Astrocyte (in vitro differentiated cells and primary cell): ENCODE data around the gene ACACB. TPM values are rescaled to one million over a fixed set of nuclear protein-coding genes. Genes with fewer than 3 reads are reported as not detected.

Experiments used
- DNase-seq: peaks from one replicate; pipeline ENCODE4 v3.0.0-alpha.2; 2010; ENCODE audit warnings: low read depth
- FAIRE-seq: peaks from 2 replicates; lab custom pipeline; 2011; peaks lifted over from hg19 to GRCh38; lab: Jason Lieb, UNC
- H2AFZ ChIP-seq: 2 replicates; pipeline ENCODE4 v1.6.0; 2012; ENCODE audit warnings: low read depth, low read length, inconsistent platforms
- H3K27ac ChIP-seq: 2 replicates; pipeline ENCODE4 v1.5.1; 2011; ENCODE audit warnings: low read depth, low read length, inconsistent platforms
- H3K27me3 ChIP-seq: 2 replicates; pipeline ENCODE4 v1.6.0; 2011; ENCODE audit warnings: low read length, inconsistent platforms; ENCODE audit not compliant: insufficient read depth
- H3K36me3 ChIP-seq: 2 replicates; pipeline ENCODE4 v1.5.1; 2011; ENCODE audit warnings: low read length, inconsistent platforms; ENCODE audit not compliant: insufficient read depth
- H3K4me1 ChIP-seq: 2 replicates; pipeline ENCODE4 v1.5.1; 2011; ENCODE audit warnings: low read length, inconsistent platforms; ENCODE audit not compliant: insufficient read depth
- H3K4me2 ChIP-seq: 2 replicates; pipeline ENCODE4 v1.6.0; 2012; ENCODE audit warnings: low read length, inconsistent platforms
- H3K4me3 ChIP-seq: 2 replicates; pipeline ENCODE4 v1.5.1; 2011; ENCODE audit warnings: low read depth, mild to moderate bottlenecking, low read length, inconsistent platforms; ENCODE audit not compliant: insufficient read depth
- H3K79me2 ChIP-seq: 2 replicates; pipeline ENCODE4 v1.6.0; 2012; ENCODE audit warnings: mild to moderate bottlenecking, low read length, inconsistent platforms; ENCODE audit not compliant: insufficient read depth
- H3K9ac ChIP-seq: 2 replicates; pipeline ENCODE4 v1.6.0; 2012; ENCODE audit warnings: mild to moderate bottlenecking, low read length, inconsistent platforms
- H3K9me3 ChIP-seq: 2 replicates; pipeline ENCODE4 v1.5.1; 2012; ENCODE audit warnings: low read depth, mild to moderate bottlenecking, low read length, inconsistent platforms; ENCODE audit not compliant: insufficient read depth
- H4K20me1 ChIP-seq: 2 replicates; pipeline ENCODE4 v1.6.0; 2012; ENCODE audit warnings: low read length, inconsistent platforms; ENCODE audit not compliant: insufficient read depth
- H3K27ac Mint-ChIP-seq: one replicate; pipeline ENCODE4 v1.8.0; 2021; ENCODE audit warnings: mild to moderate bottlenecking, mixed read lengths; ENCODE audit not compliant: unreplicated experiment
- H3K27me3 Mint-ChIP-seq: one replicate; pipeline ENCODE4 v1.8.0; 2021; ENCODE audit warnings: low read depth, mixed read lengths; ENCODE audit not compliant: unreplicated experiment
- H3K36me3 Mint-ChIP-seq: one replicate; pipeline ENCODE4 v1.8.0; 2021; ENCODE audit warnings: low read depth, mixed read lengths; ENCODE audit not compliant: unreplicated experiment
- H3K4me1 Mint-ChIP-seq: one replicate; pipeline ENCODE4 v1.8.0; 2021; ENCODE audit warnings: low read depth, mixed read lengths; ENCODE audit not compliant: unreplicated experiment
- H3K4me3 Mint-ChIP-seq: one replicate; pipeline ENCODE4 v1.8.0; 2021; ENCODE audit warnings: mild to moderate bottlenecking, moderate library complexity, mixed read lengths; ENCODE audit not compliant: unreplicated experiment
- H3K9me3 Mint-ChIP-seq: one replicate; pipeline ENCODE4 v1.8.0; 2021; ENCODE audit warnings: mild to moderate bottlenecking, mixed read lengths; ENCODE audit not compliant: unreplicated experiment
- CTCF ChIP-seq: IDR thresholded peaks from 2 replicates; pipeline ENCODE4 v1.5.1; 2011; ENCODE audit warnings: low read depth, mild to moderate bottlenecking, inconsistent platforms, low read length, moderate library complexity; ENCODE audit not compliant: insufficient read depth
- EZH2 ChIP-seq: IDR thresholded peaks from 2 replicates; pipeline ENCODE4 v1.6.1; 2012; ENCODE audit warnings: mild to moderate bottlenecking, low read length, inconsistent platforms; ENCODE audit not compliant: insufficient read depth
- total RNA-seq: library from RNA; stranded (reverse); gene quantifications from 2 replicates; pipeline ENCODE4 v1.2.1, GENCODE V29; 2021

The ACACB gene
- total RNA-seq, 1 donor from 2014 or later: 3.9 TPM

GRCh38 chr12:109289551-109289950, 173.2 kb downstream of the ACACB start:
- FAIRE-seq (no peak), DNase-seq (no peak)
- H3K4me3 Mint-ChIP-seq: no peak overlapping the region
- no peaks in the 10 kb centered on the region for H3K9me3 Mint-ChIP-seq
- Histone ChIP-seq H2AFZ (no peak overlapping the region), H3K9ac (no peak overlapping the region), H3K4me1 (peaks cover 3% of the 10 kb centered on the region), H3K27ac (no peak overlapping the region), H3K9me3 (no peaks in the 10 kb centered on the region), H3K27me3 (peaks cover 5% of the 10 kb centered on the region), H3K36me3 (no peaks in the 10 kb centered on the region), H3K79me2 (no peaks in the 10 kb centered on the region), H4K20me1 (no peaks in the 10 kb centered on the region), H3K4me3 (no peak overlapping the region), H3K4me2 (no peak overlapping the region)
- H3K4me1 Mint-ChIP-seq: no peaks in the 10 kb centered on the region
- no peaks in the 10 kb centered on the region for H3K36me3 Mint-ChIP-seq
- TF ChIP-seq EZH2 (no peak), CTCF (no peak)
- peaks cover 44% of the 10 kb centered on the region for H3K27me3 Mint-ChIP-seq
- H3K27ac Mint-ChIP-seq: no peak overlapping the region

- Histone ChIP-seq H3K36me3 (no peaks in the 10 kb centered on the region), H3K79me2 (no peaks in the 10 kb centered on the region), H3K4me1 (peaks cover 3% of the 10 kb centered on the region), H3K27ac (no peak overlapping the region), H3K4me2 (no peak overlapping the region), H3K9ac (no peak overlapping the region), H2AFZ (no peak overlapping the region), H4K20me1 (no peaks in the 10 kb centered on the region), H3K4me3 (no peak overlapping the region), H3K27me3 (peaks cover 5% of the 10 kb centered on the region), H3K9me3 (no peaks in the 10 kb centered on the region)
- no peak overlapping the region for H3K4me3 Mint-ChIP-seq
- no peak for TF ChIP-seq EZH2
- H3K4me1 Mint-ChIP-seq: no peaks in the 10 kb centered on the region
- DNase-seq: no peak
- H3K27ac Mint-ChIP-seq: no peak overlapping the region
- H3K27me3 Mint-ChIP-seq: peaks cover 49% of the 10 kb centered on the region
- H3K9me3 Mint-ChIP-seq: no peaks in the 10 kb centered on the region
- FAIRE-seq: no peak
- H3K36me3 Mint-ChIP-seq: no peaks in the 10 kb centered on the region
Measured at GRCh38 chr12:109290061-109290460, 173.7 kb downstream of the ACACB start.

- Mint-ChIP-seq H3K27ac (no peak overlapping the region), H3K4me1 (no peaks in the 10 kb centered on the region), H3K9me3 (no peaks in the 10 kb centered on the region), H3K27me3 (peaks cover 53% of the 10 kb centered on the region), H3K4me3 (no peak overlapping the region), H3K36me3 (no peaks in the 10 kb centered on the region)
- Histone ChIP-seq H3K9ac (peak overlapping the region; percentile 31), H3K4me1 (peaks cover 3% of the 10 kb centered on the region), H3K36me3 (no peaks in the 10 kb centered on the region), H3K27ac (no peak overlapping the region), H3K4me2 (peak overlapping the region; percentile 78), H3K79me2 (no peaks in the 10 kb centered on the region), H3K4me3 (no peak overlapping the region), H2AFZ (peak overlapping the region; percentile 90), H3K9me3 (no peaks in the 10 kb centered on the region), H4K20me1 (no peaks in the 10 kb centered on the region), H3K27me3 (peaks cover 7% of the 10 kb centered on the region)
- DNase-seq (no peak), FAIRE-seq (no peak)
- TF ChIP-seq EZH2 (no peak), CTCF (no peak)
Measured at GRCh38 chr12:109291117-109291516, 174.7 kb downstream of the ACACB start.
